HG02943 (cell line): ENCODE results near the gene CARHSP1.
A peak's percentile ranks its signal among the peaks of the same experiment; 100 is the strongest.
"Not testable (repeated sequence)": the region's sequence is repeated elsewhere in the genome, so short reads cannot be mapped to it uniquely, and the experiment has no call there.

Experiments used
- ATAC-seq: cut with Tn5 transposase; IDR thresholded peaks from one replicate; pipeline ENCODE4 v1.9.1; 2021; ENCODE audit warnings: mild to moderate bottlenecking, low read depth, moderate library complexity; ENCODE audit not compliant: unreplicated experiment

Gene CARHSP1

GRCh38 chr16:8893976-8894690 is 25.3 kb upstream of the CARHSP1 start:
- ATAC-seq, result no peak

DNA sequence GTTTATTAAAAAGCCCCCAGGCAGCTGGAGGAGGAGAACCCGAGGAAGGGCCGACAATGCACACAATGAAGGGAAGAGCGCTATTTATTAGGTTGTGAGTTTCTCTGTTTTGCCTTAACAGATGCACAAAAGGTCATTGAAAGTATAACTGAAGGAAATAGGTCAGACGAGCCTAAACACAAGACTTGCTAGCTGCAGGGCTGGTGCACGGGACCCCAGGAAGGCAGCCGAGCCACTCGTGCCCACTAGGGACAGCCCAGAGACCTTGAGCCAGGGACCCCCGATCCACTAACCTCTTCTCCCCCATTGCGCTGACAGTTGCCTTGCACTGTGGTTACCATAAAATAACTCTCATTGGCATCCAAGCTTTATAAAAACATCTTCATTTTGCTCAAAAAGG is 24.6 kb upstream of the CARHSP1 start:
- no peak for ATAC-seq

DNA sequence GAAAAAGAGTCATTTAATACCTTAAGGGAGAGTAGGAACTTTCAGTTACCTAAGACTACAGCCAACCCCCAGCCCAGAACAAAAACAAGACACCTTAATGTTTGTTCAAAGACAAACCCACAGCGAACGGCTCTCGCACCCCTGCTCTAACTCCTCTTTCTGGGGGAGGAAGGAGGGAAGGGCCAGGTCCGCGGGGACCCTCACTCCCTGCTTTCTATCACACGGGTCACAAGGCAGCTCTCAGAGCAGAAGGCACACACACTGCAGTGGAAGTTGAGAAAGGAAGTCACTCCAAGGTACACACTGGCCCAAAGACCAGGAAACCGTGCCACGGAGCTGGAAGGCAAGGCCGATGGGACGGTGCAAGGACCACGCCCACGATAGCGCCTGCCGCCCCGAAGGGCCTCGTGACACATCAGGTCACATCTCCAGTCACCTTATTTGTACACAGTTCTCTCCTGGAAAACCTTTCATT is 23.3 kb upstream of the CARHSP1 start:
- ATAC-seq, result peak; percentile 24

GRCh38 chr16:8890549-8890921 is 21.7 kb upstream of the CARHSP1 start:
- ATAC-seq, result no peak

- ATAC-seq, result no peak
Measured at GRCh38 chr16:8889893-8890548, 21.2 kb upstream of the CARHSP1 start.

- ATAC-seq, result no peak
Measured at GRCh38 chr16:8888951-8889892, 20.4 kb upstream of the CARHSP1 start.

DNA sequence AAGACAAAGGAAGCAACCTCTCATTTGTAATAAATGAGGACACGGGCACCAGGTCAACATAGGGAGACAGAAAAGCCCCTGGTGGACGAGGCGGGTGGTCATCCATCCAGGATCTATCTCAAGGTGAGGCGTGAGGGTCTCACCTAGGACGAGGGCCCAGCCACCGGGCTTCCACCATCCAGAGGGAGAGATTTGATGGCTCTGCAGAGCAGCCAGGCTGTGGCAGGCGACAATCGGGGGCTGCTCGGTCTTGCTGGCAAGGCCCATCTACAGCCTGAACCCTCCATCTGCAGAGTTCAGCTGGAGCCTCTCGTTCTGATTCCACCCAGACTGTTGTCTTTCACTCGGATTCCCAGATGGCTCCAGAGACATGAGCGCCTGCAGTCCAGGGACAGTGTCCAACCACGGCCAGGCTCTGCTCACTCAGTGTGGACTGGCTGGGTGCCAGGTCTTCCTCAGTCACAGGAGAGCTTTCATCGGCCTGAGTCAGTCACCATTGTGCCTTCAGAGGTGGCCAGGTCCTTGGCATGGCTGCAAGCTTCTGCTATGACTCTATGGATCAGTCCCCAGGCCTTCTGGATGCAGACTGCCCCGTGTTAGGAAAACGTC is 19.2 kb upstream of the CARHSP1 start:
- no peak for ATAC-seq

DNA sequence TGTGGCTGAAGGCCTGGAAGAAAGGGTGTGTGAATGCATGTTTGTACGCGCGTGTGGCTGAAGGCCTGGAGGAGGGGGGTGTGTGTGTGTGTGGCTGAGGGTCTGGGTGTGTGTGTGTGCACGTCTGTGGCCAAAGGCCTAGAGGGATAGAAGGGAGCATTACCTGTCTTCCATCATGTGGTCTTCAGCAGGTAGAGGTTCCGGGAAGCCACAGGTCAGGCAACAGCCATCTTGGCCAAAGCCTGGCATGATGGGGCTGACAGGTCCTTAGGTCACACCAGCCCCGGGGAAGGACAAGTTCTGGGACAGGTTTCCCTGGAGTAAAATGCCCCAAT is 18.6 kb upstream of the CARHSP1 start:
- no peak for ATAC-seq

GRCh38 chr16:8886593-8887430 is 18.0 kb upstream of the CARHSP1 start:
- ATAC-seq, result no peak

GRCh38 chr16:8885674-8886592 is 17.1 kb upstream of the CARHSP1 start:
- ATAC-seq, result no peak

- ATAC-seq, result no peak
Measured at GRCh38 chr16:8882725-8883377, 14.0 kb upstream of the CARHSP1 start.

DNA sequence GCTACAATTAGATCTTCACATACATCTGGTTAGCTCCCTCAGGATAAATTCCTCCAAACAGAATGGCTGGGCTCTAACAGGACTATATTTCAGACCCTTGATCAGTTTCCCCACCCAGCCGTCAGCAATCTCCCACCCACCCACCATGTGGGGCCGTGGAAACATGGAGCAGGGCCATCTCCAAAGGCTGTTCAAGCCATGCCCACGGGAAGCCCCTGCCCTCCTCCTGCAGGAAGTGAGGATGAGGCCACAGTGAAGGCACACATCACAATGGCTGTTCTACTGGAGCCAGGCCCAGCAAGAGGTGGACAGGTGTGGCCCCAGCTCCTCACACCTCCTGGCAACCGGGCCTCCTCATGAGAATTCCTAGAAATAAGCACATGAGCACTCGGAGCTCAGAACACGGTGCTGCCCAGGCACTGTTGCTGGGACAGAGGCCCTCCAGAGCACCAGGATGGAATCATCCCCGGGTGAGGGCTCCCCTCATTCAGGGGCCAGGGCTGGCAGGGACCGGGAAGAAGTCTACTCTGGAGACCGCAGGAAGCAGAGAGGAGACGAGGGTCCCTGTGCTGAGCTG is 13.3 kb upstream of the CARHSP1 start, which contains the start of gene LITAFD:
LITAFD (plus strand) TSS at position 311 of the 577 bp plus-strand sequence. CDS start 2,005 bp downstream, outside the sequence.
- ATAC-seq, result no peak

DNA sequence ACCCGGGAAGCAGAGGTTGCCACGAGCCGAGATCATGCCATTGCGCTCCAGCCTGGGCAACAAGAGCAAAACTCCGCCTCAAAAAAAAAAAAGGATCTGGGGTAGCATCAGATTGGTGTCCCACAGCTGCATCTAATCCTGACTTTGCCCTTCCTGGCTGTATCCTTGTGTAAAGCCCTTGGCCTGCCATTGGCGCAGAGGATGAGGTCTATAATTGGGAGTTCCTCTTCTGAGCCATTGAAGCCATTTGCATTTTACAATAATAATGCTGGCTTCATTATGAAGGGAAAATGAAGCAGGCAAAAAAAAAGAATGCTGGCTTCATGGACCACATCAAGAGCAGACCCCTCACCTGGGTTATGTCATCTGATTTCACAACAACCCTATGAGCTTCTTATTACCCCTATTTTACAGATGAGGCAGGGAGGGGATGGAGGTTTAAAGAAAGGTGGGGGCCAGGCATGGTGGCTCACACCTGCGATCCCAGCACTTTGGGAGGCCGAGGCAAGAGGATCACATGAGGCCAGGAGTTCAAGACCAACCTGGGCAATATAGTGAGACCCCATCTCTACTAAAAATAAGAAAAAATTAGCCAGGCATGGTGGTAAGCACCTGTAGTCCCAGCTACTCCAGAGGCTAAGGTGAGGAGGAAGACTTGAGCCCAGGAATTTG is 12.2 kb upstream of the CARHSP1 start:
- no peak for ATAC-seq

- no peak for ATAC-seq
Measured at GRCh38 chr16:8878523-8878911, 9.7 kb upstream of the CARHSP1 start.

- no peak for ATAC-seq
Measured at GRCh38 chr16:8877894-8878522, 9.2 kb upstream of the CARHSP1 start.

DNA sequence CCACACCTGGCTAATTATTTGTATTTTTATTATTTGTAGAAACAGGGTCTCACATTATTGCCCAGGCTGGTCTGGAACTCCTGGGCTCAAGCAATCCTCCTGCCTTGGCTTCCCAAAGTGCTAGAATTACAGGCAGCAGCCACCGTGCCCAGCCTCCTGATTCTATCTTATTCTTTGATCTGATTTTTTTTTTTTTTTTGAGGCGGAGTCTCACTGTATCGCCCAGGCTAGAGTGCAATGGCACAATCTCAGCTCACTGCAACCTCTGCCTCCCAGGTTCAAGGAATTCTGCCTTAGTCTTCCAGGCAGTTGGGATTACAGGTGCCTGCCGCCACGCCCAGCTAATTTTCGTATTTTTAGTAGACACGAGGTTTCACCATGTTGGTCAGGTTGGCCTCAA is 6.5 kb upstream of the CARHSP1 start:
- not testable (repeated sequence) for ATAC-seq

DNA sequence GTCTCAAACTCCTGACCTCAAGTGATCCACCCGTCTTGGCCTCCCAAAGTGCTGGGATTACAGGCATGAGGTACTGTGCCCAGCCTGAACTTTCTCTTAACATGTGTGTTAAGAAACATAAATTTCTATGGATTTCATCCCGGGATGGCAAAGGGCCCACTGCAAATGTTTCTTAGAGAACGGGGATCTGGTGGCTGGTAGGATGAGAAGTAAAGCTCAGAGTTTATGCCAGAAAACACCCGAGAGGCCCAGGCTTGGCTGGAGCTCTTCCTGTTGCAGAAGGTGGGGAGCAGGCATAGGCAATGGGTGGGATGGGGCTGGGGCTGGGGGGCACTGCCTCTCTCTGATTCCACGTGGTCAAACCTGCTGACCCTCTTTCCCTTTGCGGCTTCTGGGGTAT is 5.6 kb upstream of the CARHSP1 start:
- ATAC-seq, result no peak
